GM04503 (cell line): ENCODE results near the gene CRY2.

ENCODE experiments used
- DNase-seq: peaks from one replicate; pipeline ENCODE4 v3.0.0-alpha.2; 2012; ENCODE audit warnings: low read depth

CRY2 gene

GRCh38 chr11:45848654-45849081 is 1.4 kb downstream of the CRY2 start:
- no peak for DNase-seq

- DNase-seq: no peak
Measured at GRCh38 chr11:45850446-45850845, 3.2 kb downstream of the CRY2 start.

- no peak for DNase-seq
Measured at GRCh38 chr11:45851228-45851627, 4.0 kb downstream of the CRY2 start.

GRCh38 chr11:45852018-45852711 is 4.9 kb downstream of the CRY2 start:
- DNase-seq: no peak

GRCh38 chr11:45852712-45853101 is 5.4 kb downstream of the CRY2 start:
- no peak for DNase-seq

GRCh38 chr11:45853332-45854219 is 6.3 kb downstream of the CRY2 start:
- DNase-seq: no peak

- DNase-seq: no peak
Measured at GRCh38 chr11:45855308-45855707, 8.0 kb downstream of the CRY2 start.

GRCh38 chr11:45856044-45856468 is 8.8 kb downstream of the CRY2 start:
- DNase-seq: peak; percentile 81

- DNase-seq: peak; percentile 98
Measured at GRCh38 chr11:45857961-45858474, 10.7 kb downstream of the CRY2 start.

- DNase-seq: no peak
Measured at GRCh38 chr11:45858751-45859398, 11.6 kb downstream of the CRY2 start.

GRCh38 chr11:45859661-45860140 is 12.4 kb downstream of the CRY2 start:
- peak; percentile 98 for DNase-seq

GRCh38 chr11:45860348-45860747 is 13.1 kb downstream of the CRY2 start:
- DNase-seq: no peak

- no peak for DNase-seq
Measured at GRCh38 chr11:45860764-45861510, 13.7 kb downstream of the CRY2 start.

- no peak for DNase-seq
Measured at GRCh38 chr11:45864041-45864440, 16.8 kb downstream of the CRY2 start.

GRCh38 chr11:45869551-45869950 is 22.3 kb downstream of the CRY2 start:
- no peak for DNase-seq

- no peak for DNase-seq
Measured at GRCh38 chr11:45870706-45871105, 23.4 kb downstream of the CRY2 start.

GRCh38 chr11:45871638-45872037 is 24.4 kb downstream of the CRY2 start:
- no peak for DNase-seq

- DNase-seq: peak; percentile 95
Measured at GRCh38 chr11:45872651-45873356, 25.5 kb downstream of the CRY2 start.

GRCh38 chr11:45876401-45876800 is 29.1 kb downstream of the CRY2 start:
- no peak for DNase-seq

- DNase-seq: no peak
Measured at GRCh38 chr11:45877221-45877620, 29.9 kb downstream of the CRY2 start.

- no peak for DNase-seq
Measured at GRCh38 chr11:45877845-45878244, 30.6 kb downstream of the CRY2 start.
